ENCODE measurements around the gene KCNA3.

GRCh38 chr1:110648417-110648816, 26.3 kb downstream of the KCNA3 start:
- TF ChIP-seq POLR2AphosphoS5 (IDR thresholded peaks at IDR 0.05; ENCODE audit: low read depth, low read length) = no peak
- TF ChIP-seq TAF1 (IDR thresholded peaks at IDR 0.05; ENCODE audit: borderline replicate concordance, insufficient read depth, low read length) = no peak
- TF ChIP-seq REST (IDR thresholded peaks at IDR 0.05; ENCODE audit: insufficient read depth in 1 of 2, low read depth in 2 of 2, low read length in 2 of 2) = no peak
- TF ChIP-seq SIN3A (IDR thresholded peaks at IDR 0.05; ENCODE audit: borderline replicate concordance, insufficient read depth, low read length) = no peak

All from PFSK-1 (cell line).